Activated CD4-positive, alpha-beta T cell treated with anti-CD3 and anti-CD28 coated beads, Interleukin-2, Interleukin-4, amounts not matched to agents 100 ng/mL and 50 ng/mL, durations not matched to agents 16 hours and 8 hours (primary cell): ENCODE measurements around the gene TTLL12.

Experiments used
- DNase-seq: peaks from one replicate; pipeline ENCODE4 v3.0.0-alpha.2; 2020; ENCODE audit warnings: low spot score

The TTLL12 gene

DNA sequence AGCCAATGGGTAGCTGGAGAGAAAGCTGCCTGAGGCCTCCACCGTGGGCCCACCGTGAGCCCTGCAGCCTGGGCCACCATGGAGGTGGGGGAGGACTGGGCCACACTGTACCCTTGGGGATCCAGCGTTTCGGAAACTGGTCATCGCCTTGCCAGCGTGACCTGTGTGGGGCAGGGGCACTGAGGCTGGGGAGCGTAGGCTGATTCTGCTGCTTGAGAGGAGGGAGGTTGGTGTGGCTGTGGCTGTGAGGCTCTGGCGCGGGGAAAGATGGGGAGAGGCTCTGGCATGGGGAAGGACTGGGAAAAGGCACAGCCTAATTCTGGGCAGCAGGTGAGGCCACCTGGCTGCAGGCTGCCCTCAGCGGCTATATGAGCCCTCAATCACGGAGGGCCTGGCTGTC, 12.6 kb upstream of the TTLL12 start:
- no peak for DNase-seq

DNA sequence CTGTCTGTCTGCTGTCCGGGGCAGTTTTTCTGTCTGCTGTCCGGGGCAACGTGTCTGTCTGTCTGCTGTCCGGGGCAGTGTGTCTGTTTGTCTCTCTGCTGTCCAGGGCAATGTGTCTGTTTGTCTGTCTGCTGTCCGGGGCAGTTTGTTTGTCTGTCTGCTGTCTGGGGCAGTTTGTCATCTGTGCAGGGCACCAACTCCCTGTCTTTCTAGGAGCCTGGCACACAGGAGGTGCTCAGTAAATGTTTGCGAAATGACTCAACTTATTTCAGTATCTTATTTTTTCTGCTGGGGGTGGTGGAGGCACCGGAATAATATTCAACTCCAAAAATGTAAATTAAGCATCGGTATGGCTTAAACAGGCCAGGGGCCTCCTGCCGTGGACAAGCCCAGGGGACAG, 12.0 kb upstream of the TTLL12 start:
- no peak for DNase-seq

DNA sequence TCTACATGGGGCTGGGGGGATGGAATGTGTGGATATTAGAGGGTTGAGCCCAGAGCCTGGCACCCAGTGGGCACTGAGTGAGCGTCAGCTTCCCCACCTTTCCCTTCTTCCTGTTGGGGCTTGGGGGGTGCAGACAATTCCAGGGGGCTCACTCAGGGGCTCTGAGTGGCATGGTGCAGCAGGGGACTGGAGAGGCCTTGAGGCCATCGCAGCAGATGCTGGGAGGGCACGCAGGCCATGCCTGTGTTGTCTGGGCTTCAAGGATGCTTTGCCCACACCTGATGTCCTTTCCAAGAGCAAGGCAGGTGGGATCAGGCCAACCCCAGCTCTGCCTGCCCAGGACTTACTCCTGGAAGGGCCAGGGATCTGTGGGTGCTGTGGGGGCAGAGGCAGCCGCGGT, 11.2 kb upstream of the TTLL12 start:
- DNase-seq: no peak

GRCh38 chr22:43197271-43197941, 10.5 kb upstream of the TTLL12 start:
- no peak for DNase-seq

DNA sequence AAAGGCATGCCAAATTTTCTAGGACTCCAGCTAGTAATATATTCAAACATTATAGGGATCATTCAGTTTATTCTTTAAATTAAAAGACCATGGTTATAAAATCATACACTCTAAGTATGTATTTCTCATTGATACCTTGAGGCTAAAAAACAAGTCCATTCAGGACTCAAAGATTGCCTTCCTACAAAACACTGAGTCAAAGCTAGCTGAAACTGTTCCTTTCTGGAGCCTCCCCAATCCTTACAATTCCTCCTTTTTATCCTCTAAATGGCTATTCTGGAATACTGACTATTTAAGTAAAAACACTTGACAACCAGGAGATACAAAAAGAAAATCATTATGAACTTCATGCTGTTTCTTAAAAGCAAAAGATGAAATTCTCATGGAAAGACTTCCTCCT, 4.9 kb upstream of the TTLL12 start:
- DNase-seq: no peak

GRCh38 chr22:43188829-43189545, 2.1 kb upstream of the TTLL12 start:
- DNase-seq: no peak

DNA sequence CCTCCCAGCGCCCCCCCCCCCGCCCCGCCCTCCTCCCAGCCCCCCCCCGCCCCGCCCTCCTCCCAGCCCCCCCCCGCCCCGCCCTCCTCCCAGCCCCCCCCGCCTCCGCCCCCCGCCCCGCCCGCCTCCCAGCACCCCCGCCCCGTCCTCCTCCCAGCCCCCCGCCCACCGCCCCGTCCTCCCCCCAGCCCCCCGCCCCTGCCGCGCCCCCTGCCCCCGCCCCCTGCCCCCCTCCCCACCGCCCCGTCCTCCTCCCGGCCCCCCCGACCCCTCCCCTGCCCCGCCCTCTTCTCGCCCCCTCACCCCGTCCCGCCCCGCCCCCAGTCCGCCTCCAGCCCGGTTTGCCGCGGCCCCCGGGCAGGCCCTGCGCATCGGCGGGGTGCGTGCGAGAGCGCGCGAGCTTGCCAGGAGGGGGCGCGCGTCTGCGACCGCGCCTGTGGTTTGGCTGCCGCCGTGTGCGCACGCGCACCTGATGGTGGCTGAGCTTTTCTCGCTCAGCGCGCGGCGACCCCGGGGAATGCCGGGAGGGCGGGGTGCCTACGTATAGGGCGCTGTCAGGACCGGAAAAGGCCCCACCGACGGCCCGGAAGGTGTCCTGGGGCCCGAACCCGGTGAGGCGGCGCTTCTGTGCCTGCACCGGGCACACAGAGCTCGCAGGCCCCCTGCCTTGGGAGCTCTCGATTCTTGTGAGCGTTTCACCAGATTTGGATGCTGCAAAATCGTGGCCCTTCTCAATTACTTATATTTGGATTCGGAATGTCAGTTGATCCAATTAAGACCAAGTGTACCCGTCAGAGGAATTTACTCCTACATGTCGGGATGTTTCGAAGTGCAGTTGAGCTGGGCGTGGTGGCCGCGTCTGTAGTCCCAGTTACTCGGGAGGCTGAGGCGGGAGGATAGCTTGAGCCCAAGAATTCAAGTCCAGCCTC, 501 bp upstream of the TTLL12 start:
- peak; percentile 97 for DNase-seq

DNA sequence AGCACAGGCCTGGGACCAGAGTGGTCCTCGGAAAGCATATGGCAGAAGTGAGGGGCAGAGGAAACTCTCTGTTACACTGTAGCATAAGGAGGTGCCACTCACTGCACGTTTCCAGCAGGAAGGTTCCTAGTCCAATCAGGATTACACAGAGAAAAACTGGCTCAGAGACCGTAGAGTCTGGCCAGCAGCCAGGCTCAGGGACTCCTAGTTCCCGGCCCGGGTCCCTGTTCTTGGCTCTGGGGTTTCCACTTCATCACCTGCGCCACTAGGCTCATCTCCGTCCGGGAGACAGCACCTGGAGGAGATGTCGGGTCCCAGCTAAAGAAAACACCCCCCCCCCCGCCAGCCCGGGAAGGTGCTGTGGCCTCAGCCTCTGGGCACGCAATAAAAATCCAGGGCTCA, 1.1 kb downstream of the TTLL12 start:
- DNase-seq: no peak

- no peak for DNase-seq
Observed at GRCh38 chr22:43183496-43184277, 3.2 kb downstream of the TTLL12 start.

- no peak for DNase-seq
Observed at GRCh38 chr22:43182726-43183125, 4.2 kb downstream of the TTLL12 start.

GRCh38 chr22:43182118-43182517, 4.8 kb downstream of the TTLL12 start:
- no peak for DNase-seq

DNA sequence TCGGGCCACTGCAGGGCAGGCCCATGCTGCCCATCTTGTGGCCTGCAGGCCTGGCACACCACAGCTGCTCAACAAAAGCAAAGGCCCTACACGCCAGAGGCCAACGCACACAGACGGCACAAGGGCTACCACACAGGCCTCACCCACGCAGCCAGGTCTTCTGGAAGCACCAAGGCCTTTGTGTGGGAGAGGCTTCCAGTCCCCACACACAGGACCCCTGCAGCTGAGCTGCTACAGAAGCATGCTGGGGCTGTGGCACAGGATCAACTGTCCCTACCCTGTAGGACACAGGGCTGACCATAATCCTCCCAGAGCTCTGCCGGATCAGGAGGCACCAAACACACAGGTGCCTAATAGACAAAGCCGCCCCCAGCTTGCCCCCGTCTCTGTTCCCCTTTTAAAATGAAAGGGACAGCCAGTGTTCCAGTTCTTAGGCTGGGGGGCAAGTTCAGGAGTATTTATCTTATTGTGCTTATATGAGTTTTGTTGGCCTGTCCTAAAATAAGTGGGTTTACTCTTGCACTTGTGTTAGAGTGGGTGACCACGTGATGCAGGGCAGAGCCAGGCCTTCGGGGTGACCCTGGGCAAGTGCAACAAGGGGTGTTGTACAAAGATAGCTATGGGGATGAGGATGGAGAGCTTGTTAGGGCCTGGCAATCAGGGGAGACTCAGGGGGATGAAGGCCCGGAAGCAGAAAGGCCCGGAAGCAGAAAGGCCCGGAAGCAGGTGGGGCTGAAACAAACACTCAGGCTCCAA, 5.4 kb downstream of the TTLL12 start:
- no peak for DNase-seq

DNA sequence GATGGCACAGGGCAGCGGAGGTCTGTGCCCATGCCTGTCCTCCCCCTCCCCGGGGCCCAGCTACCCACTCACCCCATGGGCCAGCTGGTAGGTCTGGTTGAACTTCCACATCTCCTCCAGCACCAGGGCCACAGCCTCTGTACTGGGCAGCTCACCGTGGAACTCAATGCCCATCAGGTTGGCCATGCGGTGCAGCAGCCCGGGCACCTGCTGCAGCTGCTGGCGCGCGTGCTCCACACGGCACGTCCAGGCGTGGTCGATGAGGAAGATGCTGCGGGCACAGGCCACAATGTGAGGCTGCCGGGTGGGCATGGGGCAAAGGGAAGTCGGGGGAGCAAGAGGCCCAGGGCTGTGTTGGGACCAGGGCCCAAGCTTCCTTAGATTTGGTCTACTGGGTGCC, 6.3 kb downstream of the TTLL12 start:
- DNase-seq: no peak

DNA sequence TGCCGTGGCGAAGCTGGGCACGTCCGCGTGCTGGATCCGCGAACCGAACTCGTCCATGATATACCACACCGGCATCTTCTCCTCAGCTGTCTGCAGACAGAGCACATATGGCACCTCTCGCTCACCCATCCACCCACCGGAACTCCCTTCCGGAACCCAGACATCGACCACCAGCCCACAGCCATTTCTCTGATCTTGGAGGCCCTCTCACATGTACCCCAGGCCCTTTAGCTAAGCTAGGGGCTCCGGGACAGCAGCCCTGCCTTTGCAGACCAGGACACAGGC, 7.1 kb downstream of the TTLL12 start:
- DNase-seq: no peak

DNA sequence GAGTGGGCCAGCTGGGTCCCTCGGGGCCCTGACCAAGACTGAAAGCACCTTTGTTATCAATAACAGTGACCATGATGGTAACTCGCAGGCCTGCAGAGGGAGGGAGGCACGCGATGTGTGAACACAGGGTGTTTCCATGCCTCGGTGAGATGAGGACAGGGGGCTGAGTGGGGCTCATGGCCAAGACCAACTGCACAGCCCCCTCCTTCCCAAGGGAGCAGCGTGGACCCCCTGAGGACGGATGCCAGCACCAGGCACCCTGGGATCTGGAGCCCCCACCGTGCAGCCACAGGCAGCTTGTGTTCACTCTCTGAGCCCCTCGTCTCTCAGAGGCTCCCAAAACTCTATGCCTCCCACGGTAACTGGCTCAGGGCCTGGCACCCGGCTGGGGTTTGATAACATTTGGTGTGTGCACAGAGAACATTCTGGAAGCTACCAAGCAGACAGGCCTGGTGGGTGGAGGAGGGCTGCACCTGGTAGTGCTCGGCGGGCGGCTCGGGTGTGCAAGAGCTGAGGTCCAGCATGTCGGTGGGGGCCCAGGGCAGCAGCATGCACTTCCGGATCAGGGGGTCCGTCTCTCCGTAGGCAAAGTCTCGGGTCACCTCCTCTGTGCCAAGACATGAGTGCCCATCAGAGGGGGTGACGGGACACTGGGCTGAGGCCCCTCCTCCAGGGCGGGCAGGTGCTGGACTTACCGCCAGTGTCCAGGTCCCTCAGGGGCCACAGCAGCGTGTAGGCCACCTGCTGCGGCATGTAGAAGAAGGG, 7.6 kb downstream of the TTLL12 start:
- DNase-seq: no peak

- no peak for DNase-seq
Observed at GRCh38 chr22:43177479-43177878, 9.5 kb downstream of the TTLL12 start.

- DNase-seq: no peak
Observed at GRCh38 chr22:43176090-43176489, 10.8 kb downstream of the TTLL12 start.

DNA sequence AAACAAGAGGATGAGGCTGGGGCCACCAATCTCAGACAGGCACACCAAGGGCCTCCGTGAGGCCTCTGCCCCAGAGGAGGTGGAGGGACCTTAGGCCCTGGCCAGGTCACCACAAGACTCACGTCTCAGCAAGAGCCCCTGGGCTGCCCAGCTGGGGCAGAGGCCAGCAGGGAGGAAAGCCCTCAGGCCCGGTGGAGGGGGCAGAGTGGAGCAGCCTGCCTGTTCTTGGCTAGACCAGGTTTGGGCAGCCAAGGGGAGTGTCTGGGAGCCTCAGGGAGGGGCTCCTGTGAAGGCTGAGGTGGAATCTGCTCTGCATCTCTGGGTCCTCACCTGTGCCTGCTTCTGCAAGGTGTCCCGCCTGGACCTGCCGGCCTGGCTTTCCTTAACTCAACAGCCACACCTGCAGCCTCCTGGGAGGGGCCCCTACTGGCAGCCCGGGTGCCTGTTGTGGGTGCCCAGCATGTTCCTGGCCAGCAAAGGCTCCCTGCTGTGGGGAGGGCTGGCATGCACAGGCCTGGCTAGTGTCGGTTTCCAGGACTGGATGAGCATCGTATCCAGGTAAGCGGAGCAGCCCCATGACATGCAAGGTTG, 11.9 kb downstream of the TTLL12 start:
- DNase-seq: no peak

- no peak for DNase-seq
Observed at GRCh38 chr22:43173976-43174720, 12.8 kb downstream of the TTLL12 start.

DNA sequence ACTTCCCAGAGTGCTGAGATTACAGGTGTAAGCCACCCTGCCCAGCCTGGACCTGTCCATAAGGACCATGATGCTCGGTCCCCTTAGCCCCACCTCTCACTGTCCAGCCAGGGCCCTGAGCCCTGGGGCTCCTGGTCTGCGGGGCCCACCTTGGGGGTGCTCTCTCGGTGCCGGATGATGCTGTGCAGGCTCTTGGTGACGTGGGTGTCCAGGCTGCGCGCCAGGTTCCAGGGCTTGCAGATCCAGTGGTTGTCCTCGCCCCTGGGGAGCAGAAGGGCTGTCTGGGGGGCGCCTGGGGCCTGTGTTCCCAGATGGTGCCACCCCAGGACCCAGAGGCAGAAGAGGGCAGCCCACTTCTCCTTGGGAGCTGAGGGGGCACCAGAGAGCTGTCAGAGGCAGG, 13.4 kb downstream of the TTLL12 start:
- DNase-seq: no peak
